ENCODE results near the gene AGPAT2. TPM values are rescaled to one million over a fixed set of nuclear protein-coding genes. Genes with fewer than 3 reads are reported as not detected.

The AGPAT2 gene
- total RNA-seq, 1 donor from 2014 or later = 30.8 TPM

DNA sequence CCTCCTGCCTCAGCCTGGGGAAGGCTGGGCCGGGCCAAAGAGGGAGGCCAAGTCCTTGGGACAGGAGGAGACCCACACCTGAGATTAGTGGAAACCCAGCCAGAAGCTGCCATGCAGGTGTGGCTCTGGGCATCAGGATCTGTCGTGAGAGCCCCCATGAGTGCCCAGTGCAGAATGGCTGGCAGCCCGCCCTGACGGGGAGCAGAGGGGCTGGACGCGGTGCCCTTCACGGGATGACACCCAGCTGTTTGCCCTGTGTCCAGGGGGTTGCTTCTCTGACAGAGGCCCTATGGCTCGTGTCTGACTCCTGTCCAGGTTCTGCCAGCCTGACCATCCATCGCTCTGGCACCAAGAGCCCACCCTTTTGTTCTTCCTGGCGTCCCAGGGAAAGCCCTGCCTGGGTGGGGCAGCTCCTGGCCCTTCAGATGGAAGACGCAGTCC lies 33.7 kb upstream of the AGPAT2 start:
- Mint-ChIP-seq H3K4me1 (ENCODE audit: low read depth, unreplicated experiment) (peaks cover 13% of the 10 kb centered on the region), H3K27me3 (ENCODE audit: low read depth, unreplicated experiment) (no peaks in the 10 kb centered on the region), H3K9me3 (ENCODE audit: unreplicated experiment) (no peaks in the 10 kb centered on the region), H3K4me3 (ENCODE audit: unreplicated experiment) (no peak overlapping the region), H3K36me3 (ENCODE audit: low read depth, unreplicated experiment) (peaks cover 8% of the 10 kb centered on the region), H3K27ac (ENCODE audit: unreplicated experiment) (peak overlapping the region; percentile 29)
- no peak overlapping the region for H3K4me3 ChIP-seq (ENCODE audit: insufficient read depth, low read depth, low read length)
- H3K9me3 ChIP-seq (ENCODE audit: insufficient read depth, low read depth, low read length) = no peaks in the 10 kb centered on the region
- peaks cover 53% of the 10 kb centered on the region for H4K20me1 ChIP-seq (ENCODE audit: insufficient read depth, low read length)
- no peak overlapping the region for H3K9ac ChIP-seq (ENCODE audit: low read length)
- FAIRE-seq (no peak), DNase-seq (ENCODE audit: low read depth) (no peak)
- peaks cover 25% of the 10 kb centered on the region for H3K79me2 ChIP-seq (ENCODE audit: insufficient read depth, low read length)
- H3K36me3 ChIP-seq (ENCODE audit: insufficient read depth, low read length) = peaks cover 15% of the 10 kb centered on the region
- H3K27ac ChIP-seq (ENCODE audit: low read depth, low read length) = peak overlapping the region; percentile 48
- TF ChIP-seq EZH2 (IDR thresholded peaks at IDR 0.05; ENCODE audit: insufficient read depth, low read length) (no peak), CTCF (IDR thresholded peaks at IDR 0.05; ENCODE audit: insufficient read depth, low read depth, low read length) (no peak)
- peaks cover 26% of the 10 kb centered on the region for H3K4me1 ChIP-seq (ENCODE audit: insufficient read depth, low read length)
- no peaks in the 10 kb centered on the region for H3K27me3 ChIP-seq (ENCODE audit: insufficient read depth, low read length)
- no peak overlapping the region for H2AFZ ChIP-seq (ENCODE audit: low read depth, low read length)
- H3K4me2 ChIP-seq (ENCODE audit: low read length) = peak overlapping the region; percentile 59

DNA sequence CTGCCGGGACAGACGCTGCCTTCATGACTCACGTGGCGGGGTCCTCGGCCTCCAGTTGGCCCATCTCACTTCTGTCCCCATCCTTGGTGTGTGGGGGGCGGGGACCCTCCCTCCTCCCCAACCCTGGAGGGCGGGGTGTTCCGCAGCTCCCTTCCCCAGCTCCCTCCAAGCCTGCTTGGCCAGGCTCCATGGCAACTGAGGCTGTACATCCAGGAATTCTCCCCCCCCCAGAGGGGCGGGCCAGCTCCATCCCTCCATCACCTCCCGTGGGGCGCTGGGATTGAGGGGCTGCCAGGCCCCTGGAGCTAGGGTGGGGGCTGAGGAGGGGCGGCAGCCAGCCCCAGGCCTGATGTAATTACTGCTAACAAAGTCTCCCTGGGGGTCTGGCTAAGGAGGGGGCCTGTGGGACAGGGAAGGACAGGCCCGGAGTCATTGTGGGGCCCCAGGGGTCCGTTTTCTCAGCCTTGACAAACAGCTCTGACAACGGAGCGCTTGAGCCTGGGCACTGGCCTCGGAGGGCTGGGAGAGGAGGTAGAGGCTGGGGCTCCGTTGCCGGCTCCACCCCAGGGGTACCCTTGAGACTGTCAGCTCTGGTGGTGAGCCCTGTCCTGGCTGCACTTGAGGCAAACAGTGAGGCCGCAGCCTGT lies 33.1 kb upstream of the AGPAT2 start:
- H3K9ac ChIP-seq (ENCODE audit: low read length) = peak overlapping the region; percentile 10
- no peaks in the 10 kb centered on the region for H3K27me3 ChIP-seq (ENCODE audit: insufficient read depth, low read length)
- no peaks in the 10 kb centered on the region for H3K9me3 ChIP-seq (ENCODE audit: insufficient read depth, low read depth, low read length)
- H3K9me3 Mint-ChIP-seq (ENCODE audit: unreplicated experiment) = no peaks in the 10 kb centered on the region
- no peak overlapping the region for H3K27ac ChIP-seq (ENCODE audit: low read depth, low read length)
- DNase-seq (ENCODE audit: low read depth) (no peak), FAIRE-seq (no peak)
- H3K4me2 ChIP-seq (ENCODE audit: low read length) = peak overlapping the region; percentile 59
- H3K4me3 Mint-ChIP-seq (ENCODE audit: unreplicated experiment) = no peak overlapping the region
- peaks cover 9% of the 10 kb centered on the region for H3K4me1 Mint-ChIP-seq (ENCODE audit: low read depth, unreplicated experiment)
- H3K36me3 Mint-ChIP-seq (ENCODE audit: low read depth, unreplicated experiment) = peaks cover 8% of the 10 kb centered on the region
- no peaks in the 10 kb centered on the region for H3K27me3 Mint-ChIP-seq (ENCODE audit: low read depth, unreplicated experiment)
- H3K27ac Mint-ChIP-seq (ENCODE audit: unreplicated experiment) = peak overlapping the region; percentile 47
- H3K36me3 ChIP-seq (ENCODE audit: insufficient read depth, low read length) = peaks cover 12% of the 10 kb centered on the region
- peaks cover 19% of the 10 kb centered on the region for H3K79me2 ChIP-seq (ENCODE audit: insufficient read depth, low read length)
- H2AFZ ChIP-seq (ENCODE audit: low read depth, low read length) = no peak overlapping the region
- no peak overlapping the region for H3K4me3 ChIP-seq (ENCODE audit: insufficient read depth, low read depth, low read length)
- peaks cover 48% of the 10 kb centered on the region for H4K20me1 ChIP-seq (ENCODE audit: insufficient read depth, low read length)
- peaks cover 21% of the 10 kb centered on the region for H3K4me1 ChIP-seq (ENCODE audit: insufficient read depth, low read length)
- TF ChIP-seq EZH2 (IDR thresholded peaks at IDR 0.05; ENCODE audit: insufficient read depth, low read length) = no peak
- no peak for TF ChIP-seq CTCF (IDR thresholded peaks at IDR 0.05; ENCODE audit: insufficient read depth, low read depth, low read length)

GRCh38 chr9:136719195-136719880 lies 32.1 kb upstream of the AGPAT2 start:
- H3K79me2 ChIP-seq (ENCODE audit: insufficient read depth, low read length) = peaks cover 10% of the 10 kb centered on the region
- H3K4me3 Mint-ChIP-seq (ENCODE audit: unreplicated experiment) = no peak overlapping the region
- peaks cover 20% of the 10 kb centered on the region for H3K4me1 ChIP-seq (ENCODE audit: insufficient read depth, low read length)
- no peaks in the 10 kb centered on the region for H3K9me3 Mint-ChIP-seq (ENCODE audit: unreplicated experiment)
- no peak overlapping the region for H2AFZ ChIP-seq (ENCODE audit: low read depth, low read length)
- H3K27ac Mint-ChIP-seq (ENCODE audit: unreplicated experiment) = no peak overlapping the region
- no peaks in the 10 kb centered on the region for H3K27me3 Mint-ChIP-seq (ENCODE audit: low read depth, unreplicated experiment)
- FAIRE-seq = no peak
- H4K20me1 ChIP-seq (ENCODE audit: insufficient read depth, low read length) = peaks cover 37% of the 10 kb centered on the region
- H3K9me3 ChIP-seq (ENCODE audit: insufficient read depth, low read depth, low read length) = no peaks in the 10 kb centered on the region
- H3K36me3 ChIP-seq (ENCODE audit: insufficient read depth, low read length) = peaks cover 7% of the 10 kb centered on the region
- H3K27ac ChIP-seq (ENCODE audit: low read depth, low read length) = no peak overlapping the region
- DNase-seq (ENCODE audit: low read depth) = no peak
- no peak overlapping the region for H3K4me2 ChIP-seq (ENCODE audit: low read length)
- no peaks in the 10 kb centered on the region for H3K27me3 ChIP-seq (ENCODE audit: insufficient read depth, low read length)
- peaks cover 6% of the 10 kb centered on the region for H3K36me3 Mint-ChIP-seq (ENCODE audit: low read depth, unreplicated experiment)
- TF ChIP-seq CTCF (IDR thresholded peaks at IDR 0.05; ENCODE audit: insufficient read depth, low read depth, low read length) (no peak), EZH2 (IDR thresholded peaks at IDR 0.05; ENCODE audit: insufficient read depth, low read length) (no peak)
- no peak overlapping the region for H3K9ac ChIP-seq (ENCODE audit: low read length)
- no peak overlapping the region for H3K4me3 ChIP-seq (ENCODE audit: insufficient read depth, low read depth, low read length)
- peaks cover 5% of the 10 kb centered on the region for H3K4me1 Mint-ChIP-seq (ENCODE audit: low read depth, unreplicated experiment)
